Sigmoid colon (tissue), 7 donors: ENCODE results near the gene SUPT20H. TPM values are rescaled to one million over a fixed set of nuclear protein-coding genes. Genes with fewer than 3 reads are reported as not detected.

Source experiments
- DNase-seq: peaks from one replicate; pipeline ENCODE4 v3.0.0-alpha.2; 2019
- H3K27ac ChIP-seq, 4 donors: fragments of 200-600 bp; sonication (generic); one replicate each; pipeline ENCODE4 v1.5.1; 2016 to 2019; ENCODE audit warnings: mild to moderate bottlenecking in 1 of 4
- H3K27me3 ChIP-seq, 3 donors: fragments of 200-600 bp; sonication (generic); one replicate each; pipeline ENCODE4 v1.5.1; 2019; ENCODE audit warnings: mild to moderate bottlenecking in 1 of 3
- H3K36me3 ChIP-seq, 4 donors: fragments of 200-600 bp; sonication (generic); one replicate each; pipeline ENCODE4 v1.5.1; 2016 to 2019
- H3K4me1 ChIP-seq, 4 donors: fragments of 200-600 bp; sonication (generic); one replicate each; pipeline ENCODE4 v1.5.1; 2017 to 2019
- H3K4me3 ChIP-seq, 4 donors: fragments of 200-600 bp; sonication (generic); one replicate each; pipeline ENCODE4 v1.5.1; 2017 to 2019; ENCODE audit warnings: mild to moderate bottlenecking in 2 of 4, moderate library complexity in 1 of 4
- H3K9me3 ChIP-seq, 4 donors: fragments of 200-600 bp in 3 of 4; sonication (generic) in 3 of 4; one replicate each; pipeline versions ENCODE4 v1.5.1 to v1.6.1; 2013 to 2019
- CTCF ChIP-seq, 4 experiments: fragments of 450-650 bp in 3 of 4; fragments of 200-600 bp in 1 of 4; IDR thresholded peaks; one replicate each; pipeline ENCODE4 v1.5.1; 2016 to 2019; ENCODE audit warnings: antibody characterized with exemption in 4 of 4, mild to moderate bottlenecking in 3 of 4, moderate library complexity in 2 of 4
- EP300 ChIP-seq, 4 donors: sonication (generic); formaldehyde crosslinking; IDR thresholded peaks; one replicate each; pipeline ENCODE4 v1.6.1; 2017; ENCODE audit warnings: antibody characterized with exemption in 4 of 4
- POLR2A ChIP-seq, 2 donors: fragments of 450-650 bp; IDR thresholded peaks; one replicate each; pipeline ENCODE4 v1.6.1; 2016; ENCODE audit warnings: antibody characterized with exemption in 2 of 2, mild to moderate bottlenecking in 2 of 2, moderate library complexity in 2 of 2
- POLR2AphosphoS5 ChIP-seq, 4 donors: sonication (generic); formaldehyde crosslinking; IDR thresholded peaks; one replicate each; pipeline ENCODE4 v1.6.1; 2017; ENCODE audit warnings: antibody characterized with exemption in 4 of 4
- WGBS, 2 donors: extraction: QIAGEN DNeasy Blood & Tissue Kit; methylation state at CpG; one replicate each; pipeline ENCODE4 v1.1.7; 2013; 5-methylcytosine and 5-hydroxymethylcytosine counted together
- intact Hi-C: fragments of 100-400 bp; cut with DNase I; formaldehyde crosslinking; loops from one replicate; pipeline ENCODE4 v1.15.1; 2023
- polyA plus RNA-seq, 3 donors: library from polyadenylated mRNA; stranded (reverse); fragments of 200-250 nt; gene quantifications; one replicate each; pipeline ENCODE4 v1.2.3, GENCODE V29; 2013
- total RNA-seq, 4 donors: library from RNA; depleted of rRNA; stranded (reverse); fragments of >200 nt; gene quantifications; one replicate each; pipeline ENCODE4 v1.1.0, GENCODE V29; 2016
- donor health status: healthy with polysubstance abuse.
- donor health status: Bipolar disorder and iron deficiency.
- donor health status: healthy.

The SUPT20H gene
- total and polyA plus RNA-seq, 7 donors: 14.3 to 55.8 (median 41.8) TPM

DNA sequence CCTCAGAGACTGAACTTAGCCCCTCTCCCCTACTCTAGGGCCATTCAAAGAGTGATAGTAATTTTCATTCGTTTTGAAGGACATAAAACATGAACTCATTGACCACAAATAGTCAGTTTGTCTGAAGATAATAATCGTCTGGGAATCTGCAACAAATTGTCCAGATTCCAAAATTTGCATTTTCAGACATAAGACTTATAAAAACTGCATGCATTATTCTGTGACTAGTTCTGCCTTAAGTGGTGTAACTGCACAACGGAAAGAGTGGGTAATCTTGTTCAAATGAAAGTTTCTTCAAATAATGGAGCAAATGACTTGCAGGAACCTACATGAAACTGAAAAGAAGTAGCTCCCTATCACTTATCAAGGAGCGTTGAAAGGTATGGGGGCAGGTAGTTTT, 37.6 kb upstream of the SUPT20H start:
- TF ChIP-seq EP300 (IDR thresholded peaks at IDR 0.05) (no peak), POLR2AphosphoS5 (IDR thresholded peaks at IDR 0.05) (no peak), CTCF (IDR thresholded peaks at IDR 0.05) (no peak), POLR2A (IDR thresholded peaks at IDR 0.05) (no peak)
- intact Hi-C loops: no loop called here
- DNase-seq: no peak
- Histone ChIP-seq H3K4me3 (no peak overlapping the region), H3K27ac (no peak overlapping the region), H3K9me3 (no peaks in the 10 kb centered on the region), H3K4me1 (peaks cover 0 to 17% (median 6%) of the 10 kb centered on the region in 4 donors), H3K36me3 (no peaks in the 10 kb centered on the region), H3K27me3 (no peaks in the 10 kb centered on the region)
- 57 to 76% methylated on average over 4 of the region's 4 CpGs for WGBS, 2 donors

- H3K27ac ChIP-seq: no peak overlapping the region
- no peak for DNase-seq
- H3K9me3 ChIP-seq: no peaks in the 10 kb centered on the region
- intact Hi-C loops: no loop called here
- WGBS, 2 donors: 88 to 90% methylated on average over 4 of the region's 4 CpGs
- H3K4me3 ChIP-seq: no peak overlapping the region
- peaks cover 0 to 4% (median 0%) of the 10 kb centered on the region in 4 donors for H3K4me1 ChIP-seq
- H3K36me3 ChIP-seq: no peaks in the 10 kb centered on the region
- TF ChIP-seq CTCF (IDR thresholded peaks at IDR 0.05) (no peak), POLR2A (IDR thresholded peaks at IDR 0.05) (no peak), POLR2AphosphoS5 (IDR thresholded peaks at IDR 0.05) (no peak), EP300 (IDR thresholded peaks at IDR 0.05) (no peak)
- no peaks in the 10 kb centered on the region for H3K27me3 ChIP-seq
These were observed 35.4 kb upstream of the SUPT20H start for GRCh38 chr13:37094840-37095239.

- WGBS, 2 donors: 56 to 66% methylated on average over 3 of the region's 3 CpGs
- peaks cover 0 to 4% (median 0%) of the 10 kb centered on the region in 4 donors for H3K4me1 ChIP-seq
- DNase-seq: no peak
- H3K27ac ChIP-seq: no peak overlapping the region
- intact Hi-C loops: no loop called here
- TF ChIP-seq EP300 (IDR thresholded peaks at IDR 0.05) (no peak), CTCF (IDR thresholded peaks at IDR 0.05) (no peak), POLR2AphosphoS5 (IDR thresholded peaks at IDR 0.05) (no peak), POLR2A (IDR thresholded peaks at IDR 0.05) (no peak)
- H3K4me3 ChIP-seq: no peak overlapping the region
- no peaks in the 10 kb centered on the region for H3K9me3 ChIP-seq
- no peaks in the 10 kb centered on the region for H3K27me3 ChIP-seq
- H3K36me3 ChIP-seq: no peaks in the 10 kb centered on the region
These were observed 34.6 kb upstream of the SUPT20H start for GRCh38 chr13:37094099-37094498.

- Histone ChIP-seq H3K9me3 (no peaks in the 10 kb centered on the region), H3K27me3 (no peaks in the 10 kb centered on the region), H3K4me1 (peaks cover 0 to 4% (median 0%) of the 10 kb centered on the region in 4 donors), H3K4me3 (no peak overlapping the region), H3K27ac (no peak overlapping the region), H3K36me3 (no peaks in the 10 kb centered on the region)
- WGBS, 2 donors: 80 to 84% methylated on average over 1 of the region's 1 CpG
- no peak for DNase-seq
- no peak for TF ChIP-seq POLR2A (IDR thresholded peaks at IDR 0.05)
- TF ChIP-seq EP300 (IDR thresholded peaks at IDR 0.05): no peak
- TF ChIP-seq CTCF (IDR thresholded peaks at IDR 0.05): no peak
- no peak for TF ChIP-seq POLR2AphosphoS5 (IDR thresholded peaks at IDR 0.05)
- intact Hi-C loops: no loop called here
These were observed 32.3 kb upstream of the SUPT20H start for GRCh38 chr13:37091835-37092234.

DNA sequence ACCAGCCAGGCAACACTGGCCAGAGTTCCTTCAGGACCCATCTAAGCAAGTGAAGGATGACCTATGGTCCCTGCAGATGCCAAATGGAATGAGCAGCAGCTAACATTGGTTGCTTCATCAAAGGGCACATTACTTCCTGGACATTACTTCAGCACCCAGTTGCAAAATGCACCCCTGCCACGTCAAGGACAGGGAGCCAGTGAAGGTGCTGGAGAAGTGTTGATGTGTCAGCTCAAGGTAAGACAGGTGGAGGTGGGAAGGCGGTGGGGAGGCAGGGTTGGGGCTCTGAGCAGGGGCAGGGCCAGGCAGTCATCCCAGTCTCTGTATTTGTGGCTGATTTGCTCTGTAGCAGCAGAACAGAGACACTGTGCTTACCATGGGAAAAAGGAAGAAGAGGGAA, 31.4 kb upstream of the SUPT20H start:
- Histone ChIP-seq H3K27me3 (no peaks in the 10 kb centered on the region), H3K9me3 (no peaks in the 10 kb centered on the region), H3K36me3 (no peaks in the 10 kb centered on the region), H3K27ac (no peak overlapping the region), H3K4me3 (no peak overlapping the region), H3K4me1 (peaks cover 0 to 4% (median 0%) of the 10 kb centered on the region in 4 donors)
- WGBS, 2 donors: 66 to 76% methylated on average over 2 of the region's 2 CpGs
- no peak for TF ChIP-seq EP300 (IDR thresholded peaks at IDR 0.05)
- no peak for TF ChIP-seq POLR2AphosphoS5 (IDR thresholded peaks at IDR 0.05)
- TF ChIP-seq CTCF (IDR thresholded peaks at IDR 0.05): no peak
- TF ChIP-seq POLR2A (IDR thresholded peaks at IDR 0.05): no peak
- intact Hi-C loops: no loop called here
- no peak for DNase-seq
